Ascending aorta (tissue), 2 donors: ENCODE measurements around the gene GRID2IP. TPM values are rescaled to one million over a fixed set of nuclear protein-coding genes. Genes with fewer than 3 reads are reported as not detected.

Experiments used
- DNase-seq, 2 donors: peaks; one replicate each; pipeline ENCODE4 v3.0.0-alpha.2; 2019; ENCODE audit warnings: low spot score in 2 of 2
- H3K27ac ChIP-seq, 2 donors: fragments of 200-600 bp; sonication (generic); one replicate each; pipeline ENCODE4 v1.5.1; 2016 to 2017; ENCODE audit warnings: mild to moderate bottlenecking in 1 of 2
- H3K27me3 ChIP-seq: fragments of 200-600 bp; sonication (generic); one replicate; pipeline ENCODE4 v1.5.1; 2017
- H3K36me3 ChIP-seq, 2 donors: fragments of 200-600 bp; sonication (generic); one replicate each; pipeline ENCODE4 v1.5.1; 2016
- H3K4me1 ChIP-seq, 2 donors: fragments of 200-600 bp; sonication (generic); one replicate each; pipeline ENCODE4 v1.5.1; 2016 to 2017; ENCODE audit warnings: mild to moderate bottlenecking in 1 of 2
- H3K4me3 ChIP-seq, 2 donors: fragments of 200-600 bp; sonication (generic); one replicate each; pipeline ENCODE4 v1.5.1; 2016 to 2017; ENCODE audit warnings: mild to moderate bottlenecking in 1 of 2
- H3K9me3 ChIP-seq, 2 donors: fragments of 200-600 bp; sonication (generic); one replicate each; pipeline ENCODE4 v1.5.1; 2016
- CTCF ChIP-seq, 3 experiments: fragments of 200-600 bp in 2 of 3; fragments of 450-650 bp in 1 of 3; sonication (generic) in 2 of 3; IDR thresholded peaks; one replicate each; pipeline ENCODE4 v1.5.1; 2016 to 2019; ENCODE audit warnings: antibody characterized with exemption in 3 of 3, mild to moderate bottlenecking in 1 of 3, moderate library complexity in 1 of 3
- intact Hi-C: fragments of 100-400 bp; cut with DNase I; formaldehyde crosslinking; loops from one replicate; pipeline ENCODE4 v1.15.1; 2023
- total RNA-seq: library from RNA; depleted of rRNA; stranded (reverse); fragments of >200 nt; gene quantifications from one replicate; pipeline ENCODE4 v1.1.0, GENCODE V29; 2016

GRID2IP gene
- not detected for total RNA-seq

- H3K27me3 ChIP-seq: no peaks in the 10 kb centered on the region
- H3K4me1 ChIP-seq: no peaks in the 10 kb centered on the region
- intact Hi-C loops: no loop called here
- H3K9me3 ChIP-seq: no peaks in the 10 kb centered on the region
- H3K36me3 ChIP-seq: no peaks in the 10 kb centered on the region
- no peak within 1 kb of the TSS for H3K4me3 ChIP-seq
- TF ChIP-seq CTCF (IDR thresholded peaks at IDR 0.05): no peak
- H3K27ac ChIP-seq: no peak within 1 kb of the TSS
- no peak for DNase-seq
Observed at GRCh38 chr7:6551016-6551511, at the start of gene GRID2IP. Gene GRID2IP (minus strand): TSS chr7:6551461. CDS start chr7:6551436, 25 bp downstream.

GRCh38 chr7:6600093-6600492, 48.8 kb upstream of the GRID2IP start:
- Histone ChIP-seq H3K9me3 (no peaks in the 10 kb centered on the region), H3K27me3 (no peaks in the 10 kb centered on the region), H3K4me1 (no peaks in the 10 kb centered on the region), H3K4me3 (no peak overlapping the region), H3K27ac (no peak overlapping the region), H3K36me3 (peaks cover 82 to 97% of the 10 kb centered on the region in 2 donors)
- no peak for DNase-seq
- intact Hi-C loops: no loop called here
- TF ChIP-seq CTCF (IDR thresholded peaks at IDR 0.05): no peak

- no peaks in the 10 kb centered on the region for H3K27me3 ChIP-seq
- DNase-seq: no peak
- peak overlapping the region; percentile 83 to 88 for H3K4me3 ChIP-seq
- peak overlapping the region; percentile 64 to 86 for H3K27ac ChIP-seq
- peaks cover 7 to 11% of the 10 kb centered on the region in 2 donors for H3K4me1 ChIP-seq
- no peaks in the 10 kb centered on the region for H3K9me3 ChIP-seq
- H3K36me3 ChIP-seq: peaks cover 41 to 48% of the 10 kb centered on the region in 2 donors
- no peak for TF ChIP-seq CTCF (IDR thresholded peaks at IDR 0.05)
- intact Hi-C loops: no loop called here
Observed at GRCh38 chr7:6590645-6591110, 39.4 kb upstream of the GRID2IP start.

- Histone ChIP-seq H3K36me3 (peaks cover 41 to 48% of the 10 kb centered on the region in 2 donors), H3K27me3 (no peaks in the 10 kb centered on the region), H3K9me3 (no peaks in the 10 kb centered on the region), H3K4me3 (peak within 1 kb of the TSS; percentile 83 to 88), H3K27ac (peak within 1 kb of the TSS; percentile 64 to 86), H3K4me1 (peaks cover 7 to 11% of the 10 kb centered on the region in 2 donors)
- peak; percentile 11 to 82 for DNase-seq
- intact Hi-C loops: loop anchor here (2.0 kb wide), 1 partner anchor 49 kb away; no protein-coding TSS in a partner anchor
- peak in 2 of 3 experiments; percentile 41 to 98 for TF ChIP-seq CTCF (IDR thresholded peaks at IDR 0.05)
Observed at GRCh38 chr7:6589829-6590644, 38.8 kb upstream of the GRID2IP start, which contains the start of gene INTS15. Gene INTS15 (plus strand): TSS chr7:6590021. CDS start chr7:6590284, 263 bp downstream.

- intact Hi-C loops: loop anchor here (2.0 kb wide), 1 partner anchor 50 kb away; no protein-coding TSS in a partner anchor
Observed at GRCh38 chr7:6589151-6589828, 38.0 kb upstream of the GRID2IP start.

More at GRCh38 chr7:6589151-6589828, 38.0 kb upstream of the GRID2IP start:
- peak overlapping the region; percentile 83 to 88 for H3K4me3 ChIP-seq
- peak overlapping the region; percentile 61 to 62 for H3K27ac ChIP-seq
- H3K27me3 ChIP-seq: no peaks in the 10 kb centered on the region
- H3K9me3 ChIP-seq: no peaks in the 10 kb centered on the region
- peaks cover 7 to 11% of the 10 kb centered on the region in 2 donors for H3K4me1 ChIP-seq
- peaks cover 41 to 46% of the 10 kb centered on the region in 2 donors for H3K36me3 ChIP-seq
- no peak for TF ChIP-seq CTCF (IDR thresholded peaks at IDR 0.05)
- no peak for DNase-seq
